PC-9 (cell line): ENCODE measurements around the gene GPC1. TPM values are rescaled to one million over a fixed set of nuclear protein-coding genes. Genes with fewer than 3 reads are reported as not detected.

ENCODE experiments used
- BruUV-seq: library from RNA; stranded (reverse); fragments of 400-500 nt; replicated peaks from 2 replicates; lab custom pipeline; 2021; lab: Mats Ljungman, UMichigan
- CTCF ChIA-PET: fragments of 300-600 bp; sonication (Branson Sonifier 250); formaldehyde crosslinking; loops from one replicate; lab custom pipeline; 2022; ENCODE audit warnings: antibody characterized with exemption; lab: Charles Lee
- POLR2A ChIA-PET: fragments of 300-600 bp; sonication (Branson Sonifier 250); formaldehyde crosslinking; loops from one replicate; lab custom pipeline; 2022; ENCODE audit warnings: antibody characterized with exemption; ENCODE audit not compliant: unreplicated experiment; lab: Charles Lee
- DNase-seq, 2 experiments: peaks; one replicate each; pipeline versions ENCODE4 v3.0.0 to v3.0.0-alpha.2; 2015 to 2022; ENCODE audit warnings: mixed read lengths in 1 of 2
- H2AFZ ChIP-seq: fragments of 200-600 bp; sonication (generic); 2 replicates; pipeline ENCODE4 v1.8.1; 2017; ENCODE audit warnings: antibody characterized with exemption
- H3F3A ChIP-seq: fragments of 200-600 bp; sonication (generic); 2 replicates; pipeline ENCODE4 v1.8.1; 2017; ENCODE audit warnings: antibody characterized with exemption, mild to moderate bottlenecking, low read depth; ENCODE audit not compliant: insufficient read depth
- H3K27ac ChIP-seq: fragments of 200-600 bp; sonication (generic); 2 replicates; pipeline ENCODE4 v1.6.1; 2016; ENCODE audit warnings: mixed run types
- H3K27me3 ChIP-seq: fragments of 200-600 bp; sonication (generic); 2 replicates; pipeline ENCODE4 v1.6.1; 2016; ENCODE audit warnings: low read depth, mixed run types; ENCODE audit not compliant: insufficient read depth
- H3K36me3 ChIP-seq: fragments of 200-600 bp; sonication (generic); 2 replicates; pipeline ENCODE4 v1.6.1; 2016; ENCODE audit warnings: low read depth, mixed run types
- H3K4me1 ChIP-seq: fragments of 200-600 bp; sonication (generic); replicated peaks from 2 replicates; pipeline ENCODE4 v1.6.1; 2016; ENCODE audit warnings: mixed run types; ENCODE audit not compliant: insufficient read depth
- H3K4me2 ChIP-seq: fragments of 200-600 bp; sonication (generic); 2 replicates; pipeline ENCODE4 v1.6.1; 2017; ENCODE audit warnings: mixed run types
- H3K4me3 ChIP-seq: fragments of 200-600 bp; sonication (generic); 2 replicates; pipeline ENCODE4 v1.6.1; 2016; ENCODE audit warnings: mixed run types
- H3K79me2 ChIP-seq: fragments of 200-600 bp; sonication (generic); 2 replicates; pipeline ENCODE4 v1.6.1; 2017; ENCODE audit warnings: low read depth, mixed run types
- H3K9me2 ChIP-seq: fragments of 200-600 bp; sonication (generic); 2 replicates; pipeline ENCODE4 v1.8.1; 2017; ENCODE audit warnings: mild to moderate bottlenecking; ENCODE audit not compliant: insufficient read depth
- H3K9me3 ChIP-seq: fragments of 200-600 bp; sonication (generic); 2 replicates; pipeline ENCODE4 v1.8.1; 2016; ENCODE audit warnings: low read depth; ENCODE audit not compliant: insufficient read depth
- H4K20me1 ChIP-seq: fragments of 200-600 bp; sonication (generic); 2 replicates; pipeline ENCODE4 v1.8.1; 2017; ENCODE audit not compliant: insufficient read depth
- EZH2 ChIP-seq: fragments of 200-600 bp; sonication (generic); IDR thresholded peaks from 2 replicates; pipeline ENCODE4 v1.8.0; 2017; ENCODE audit warnings: antibody characterized with exemption, low read depth
- intact Hi-C: fragments of 100-400 bp; cut with micrococcal nuclease; formaldehyde crosslinking; loops from one replicate; pipeline ENCODE4 v1.10.0; 2022; ENCODE audit not compliant: unreplicated experiment
- total RNA-seq: library from RNA; stranded (reverse); gene quantifications from 2 replicates; pipeline ENCODE4 v1.2.3, GENCODE V29; 2021
- TF ChIP-seq, protein P1 (sequence below): fragments of 200-600 bp; sonication (generic); conservative IDR thresholded peaks from 2 replicates; pipeline ENCODE4 v1.6.1; 2017; ENCODE audit warnings: mixed run types, antibody characterized with exemption, mild to moderate bottlenecking, moderate library complexity

GPC1 gene
- total RNA-seq, 1 experiment from 2014 or later: 302 TPM

DNA sequence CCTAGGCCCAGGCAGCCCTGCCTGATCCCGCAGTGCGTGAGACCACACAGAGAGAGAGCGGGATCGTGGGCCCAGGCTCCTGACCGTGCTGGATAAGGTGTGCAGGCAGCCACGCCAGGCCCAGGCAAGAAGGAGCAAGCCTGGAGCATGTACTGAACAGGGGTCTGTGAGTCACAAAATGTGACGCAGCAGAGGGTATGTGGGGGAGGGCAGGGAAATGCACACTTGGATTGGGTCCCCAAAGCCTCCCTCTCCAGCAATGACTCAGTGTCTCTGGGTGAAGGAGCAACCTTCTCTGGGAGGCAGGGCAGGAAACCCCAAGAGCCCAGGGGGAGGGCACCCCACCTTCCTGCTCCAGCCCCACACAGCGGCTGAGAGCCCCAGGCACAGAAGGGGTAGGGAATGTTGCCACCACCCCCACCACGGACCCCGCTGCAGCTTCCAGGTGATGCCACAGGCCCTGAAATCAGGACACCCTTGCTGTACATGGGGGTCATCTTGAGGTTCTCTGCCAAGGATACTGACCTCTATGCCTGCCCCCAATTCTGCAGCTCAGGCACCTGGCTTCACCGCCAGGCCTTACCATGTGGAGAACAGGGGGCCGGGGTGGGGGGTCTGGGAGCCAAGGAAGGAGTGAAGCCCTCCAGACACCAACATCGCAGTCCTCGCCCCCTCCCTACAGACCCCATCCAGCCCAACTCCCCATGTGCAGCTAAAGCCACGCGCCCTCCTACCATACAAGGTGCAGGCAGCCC lies 1.3 kb upstream of the GPC1 start:
- peak; percentile 98 for DNase-seq

GRCh38 chr2:240434728-240435456 lies 571 bp upstream of the GPC1 start:
- TF ChIP-seq, protein P1, sequence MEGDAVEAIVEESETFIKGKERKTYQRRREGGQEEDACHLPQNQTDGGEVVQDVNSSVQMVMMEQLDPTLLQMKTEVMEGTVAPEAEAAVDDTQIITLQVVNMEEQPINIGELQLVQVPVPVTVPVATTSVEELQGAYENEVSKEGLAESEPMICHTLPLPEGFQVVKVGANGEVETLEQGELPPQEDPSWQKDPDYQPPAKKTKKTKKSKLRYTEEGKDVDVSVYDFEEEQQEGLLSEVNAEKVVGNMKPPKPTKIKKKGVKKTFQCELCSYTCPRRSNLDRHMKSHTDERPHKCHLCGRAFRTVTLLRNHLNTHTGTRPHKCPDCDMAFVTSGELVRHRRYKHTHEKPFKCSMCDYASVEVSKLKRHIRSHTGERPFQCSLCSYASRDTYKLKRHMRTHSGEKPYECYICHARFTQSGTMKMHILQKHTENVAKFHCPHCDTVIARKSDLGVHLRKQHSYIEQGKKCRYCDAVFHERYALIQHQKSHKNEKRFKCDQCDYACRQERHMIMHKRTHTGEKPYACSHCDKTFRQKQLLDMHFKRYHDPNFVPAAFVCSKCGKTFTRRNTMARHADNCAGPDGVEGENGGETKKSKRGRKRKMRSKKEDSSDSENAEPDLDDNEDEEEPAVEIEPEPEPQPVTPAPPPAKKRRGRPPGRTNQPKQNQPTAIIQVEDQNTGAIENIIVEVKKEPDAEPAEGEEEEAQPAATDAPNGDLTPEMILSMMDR: no peak
- no peak for TF ChIP-seq EZH2
- peak overlapping the region; percentile 87 for H3K27ac ChIP-seq
- H3F3A ChIP-seq: peaks cover 15% of the 10 kb centered on the region
- ChIA-PET CTCF (no interaction called here), POLR2A (interaction anchor here (0.7 to 1.9 kb wide), 5 partner anchors 47 to 1268 kb away, joined by 3 to 39 read pairs (median 9); no protein-coding TSS in a partner anchor)
- no peaks in the 10 kb centered on the region for H3K9me2 ChIP-seq
- peak overlapping the region; percentile 62 for H3K4me3 ChIP-seq
- no peaks in the 10 kb centered on the region for H3K36me3 ChIP-seq
- intact Hi-C loops: loop anchor here (1.0 to 5.0 kb wide), 8 partner anchors 23 to 202 kb away; partner anchors contain the start of gene RNPEPL1
- DNase-seq: peak; percentile 79 to 99
- no peaks in the 10 kb centered on the region for H3K9me3 ChIP-seq
- peaks cover 45% of the 10 kb centered on the region for H3K4me1 ChIP-seq
- no TSS peak for BruUV-seq
- H3K4me2 ChIP-seq: peak overlapping the region; percentile 78
- peaks cover 26% of the 10 kb centered on the region for H4K20me1 ChIP-seq
- peak overlapping the region; percentile 76 for H2AFZ ChIP-seq
- H3K79me2 ChIP-seq: peaks cover 52% of the 10 kb centered on the region
- H3K27me3 ChIP-seq: no peaks in the 10 kb centered on the region

More for the DNA sequence above, 1.3 kb upstream of the GPC1 start:
- no TSS peak for BruUV-seq
- Histone ChIP-seq H2AFZ (peak overlapping the region; percentile 39; the same call in 1 of the 2 replicates), H3K9me2 (no peaks in the 10 kb centered on the region), H3K27ac (peak overlapping the region; percentile 87), H3K36me3 (no peaks in the 10 kb centered on the region), H4K20me1 (peaks cover 18% of the 10 kb centered on the region), H3K4me1 (peaks cover 45% of the 10 kb centered on the region), H3K4me2 (peak overlapping the region; percentile 78), H3K79me2 (peaks cover 45% of the 10 kb centered on the region), H3F3A (peaks cover 15% of the 10 kb centered on the region), H3K4me3 (peak overlapping the region; percentile 62), H3K27me3 (no peaks in the 10 kb centered on the region), H3K9me3 (no peaks in the 10 kb centered on the region)
- intact Hi-C loops: loop anchor here (1.0 kb wide), 4 partner anchors 24 to 201 kb away; no protein-coding TSS in a partner anchor
- CTCF ChIA-PET: interaction anchor here (0.6 kb wide), 1 partner anchor 109 kb away, joined by 5 read pairs; no protein-coding TSS in a partner anchor
- no peak for TF ChIP-seq EZH2
- TF ChIP-seq, protein P1: no peak
- POLR2A ChIA-PET: interaction anchor here (0.5 to 1.9 kb wide), 9 partner anchors 22 to 1268 kb away, joined by 3 to 39 read pairs (median 5); no protein-coding TSS in a partner anchor
